HG03439 (cell line): ENCODE measurements around the gene INTS11.
A peak's percentile ranks its signal among the peaks of the same experiment; 100 is the strongest.

Experiments used
- ATAC-seq: cut with Tn5 transposase; IDR thresholded peaks from one replicate; pipeline ENCODE4 v1.9.1; 2021; ENCODE audit warnings: mild to moderate bottlenecking, moderate library complexity; ENCODE audit not compliant: unreplicated experiment

The INTS11 gene

DNA sequence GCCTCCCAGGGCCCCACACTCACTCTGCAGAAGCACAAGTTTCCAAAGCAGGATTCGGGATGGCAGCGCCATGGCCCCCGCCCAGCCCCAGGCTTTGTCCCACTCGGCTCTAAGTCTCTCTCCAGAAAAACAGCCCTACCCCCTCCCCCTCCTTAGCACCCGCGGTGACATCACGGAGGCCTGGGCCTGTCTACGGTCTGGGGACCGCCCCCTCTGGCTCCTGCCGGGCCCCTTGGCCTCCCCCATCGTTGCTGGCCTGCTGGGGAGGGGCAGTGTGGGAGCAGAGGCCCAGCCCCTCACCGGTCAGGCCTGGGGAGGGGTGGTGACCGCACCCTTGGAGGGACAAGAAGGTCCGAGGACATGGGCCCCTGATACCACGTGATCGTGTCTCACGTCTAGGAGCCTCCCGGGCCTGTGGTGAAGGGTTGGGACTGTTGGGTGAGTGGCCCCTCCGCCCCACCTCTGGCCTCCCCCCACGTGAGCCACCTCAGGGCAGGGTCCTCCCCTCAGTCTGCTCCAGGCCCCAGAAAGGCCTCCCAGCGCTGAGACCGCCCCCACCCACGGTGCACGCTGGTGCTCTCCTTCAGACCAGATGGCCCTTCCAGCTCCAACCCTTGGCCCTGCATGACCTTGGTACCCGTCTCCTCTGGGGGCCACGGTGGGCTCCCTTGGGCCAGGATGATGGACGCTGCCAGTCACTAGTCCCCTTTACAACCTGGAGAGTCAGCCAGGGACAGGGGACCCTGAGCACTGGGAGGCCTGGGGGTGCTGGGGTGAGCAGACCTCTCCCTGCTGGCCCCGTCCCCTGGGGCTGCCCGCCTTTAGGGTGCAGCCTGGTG is 34.2 kb upstream of the INTS11 start, which contains the start of gene MXRA8:
Gene MXRA8, minus strand, starts transcription at position 123 of the 839 bp plus-strand sequence. Its CDS starts 51 bp downstream, at position 72.
- ATAC-seq, result no peak

- no peak for ATAC-seq
These were observed 33.5 kb upstream of the INTS11 start for GRCh38 chr1:1357871-1358432.

DNA sequence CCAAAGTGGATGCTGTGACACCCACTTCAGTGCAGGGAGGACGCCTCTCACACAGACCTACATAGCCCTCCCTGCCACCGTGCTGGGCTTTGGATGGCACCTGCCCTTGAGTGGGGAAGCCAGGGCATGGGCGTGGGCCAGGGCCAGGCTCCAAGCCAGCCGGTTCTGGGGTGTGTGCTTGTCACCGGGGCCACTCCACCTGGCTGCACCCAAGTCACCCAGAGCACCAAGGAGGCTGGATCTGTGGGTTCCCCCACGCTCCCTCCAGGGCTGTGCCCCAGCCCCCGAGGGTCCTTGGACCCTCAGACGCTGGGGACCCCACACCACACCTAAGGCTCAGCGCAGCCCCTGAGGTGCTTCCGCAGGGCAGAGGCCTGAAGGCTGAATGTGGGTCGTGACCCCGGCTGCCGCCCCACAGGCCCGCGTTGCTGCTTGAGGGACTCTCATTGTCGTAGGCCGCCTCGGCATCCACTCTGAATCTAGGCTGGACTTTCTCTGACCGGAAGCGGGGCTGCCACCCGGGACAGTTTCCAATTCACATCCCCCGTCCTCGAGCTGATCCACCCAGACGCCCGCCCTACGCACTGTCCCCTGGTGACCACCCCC is 32.4 kb upstream of the INTS11 start:
- ATAC-seq, result no peak

- no peak for ATAC-seq
These were observed 31.8 kb upstream of the INTS11 start for GRCh38 chr1:1356166-1356795.

DNA sequence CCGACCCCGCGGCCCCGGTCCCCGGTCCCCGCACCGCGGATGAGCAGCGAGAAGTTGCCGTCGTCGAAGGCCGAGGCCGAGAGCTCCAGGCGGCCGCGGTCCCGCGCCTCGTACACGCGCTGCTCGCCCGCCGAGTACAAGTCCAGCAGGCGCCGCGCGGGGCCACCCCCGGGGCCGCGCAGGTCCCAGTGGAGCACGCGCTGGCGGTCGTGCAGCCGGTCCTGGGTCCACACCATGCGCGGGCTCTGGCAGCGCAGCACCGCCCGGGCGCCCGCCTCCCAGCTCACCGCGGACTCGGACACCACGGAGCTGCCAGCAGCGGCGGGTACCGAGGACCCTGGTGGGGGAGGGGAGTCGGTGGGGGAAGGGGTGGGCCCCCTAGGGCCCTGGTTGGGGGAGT is 31.0 kb upstream of the INTS11 start:
- ATAC-seq, result no peak

GRCh38 chr1:1354271-1355247 is 30.1 kb upstream of the INTS11 start:
- no peak for ATAC-seq

DNA sequence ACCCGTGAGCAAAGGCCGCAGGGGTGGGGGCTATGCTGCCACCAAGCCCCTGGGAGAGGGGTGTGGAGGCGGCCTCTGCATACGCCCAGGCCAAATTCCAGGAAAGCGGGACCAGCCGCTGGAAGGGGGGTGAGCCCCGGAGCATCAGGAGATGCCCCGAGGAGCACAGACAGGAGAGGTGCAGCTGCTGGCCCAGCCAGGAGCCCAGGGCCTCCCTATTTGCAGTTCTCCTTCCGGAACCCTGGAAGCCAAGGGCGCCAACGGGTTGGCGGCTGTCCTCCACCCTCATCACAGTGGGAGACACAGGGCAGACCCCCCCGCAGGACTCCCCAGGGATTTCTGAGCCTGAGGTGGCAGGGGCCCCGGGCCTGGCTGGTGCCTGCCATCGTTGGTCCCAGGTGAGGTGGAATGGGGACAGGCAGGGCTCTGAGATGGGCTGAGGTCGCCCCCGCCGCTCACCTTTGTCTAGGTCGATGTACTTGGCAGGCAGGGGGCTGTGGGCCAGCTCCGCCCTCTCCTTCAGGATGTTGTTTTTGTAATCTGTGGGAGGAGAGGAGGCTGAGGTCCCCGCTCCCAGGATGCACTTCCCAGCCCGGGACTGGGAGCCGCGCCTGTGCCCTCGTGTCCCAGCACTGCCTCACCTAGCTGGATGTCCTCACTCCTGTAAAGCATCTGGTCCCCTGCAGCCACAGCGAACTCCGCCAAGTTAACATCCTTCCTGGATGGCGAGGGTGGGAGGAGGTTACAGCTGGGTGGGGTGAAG is 29.1 kb upstream of the INTS11 start:
- ATAC-seq, result no peak

DNA sequence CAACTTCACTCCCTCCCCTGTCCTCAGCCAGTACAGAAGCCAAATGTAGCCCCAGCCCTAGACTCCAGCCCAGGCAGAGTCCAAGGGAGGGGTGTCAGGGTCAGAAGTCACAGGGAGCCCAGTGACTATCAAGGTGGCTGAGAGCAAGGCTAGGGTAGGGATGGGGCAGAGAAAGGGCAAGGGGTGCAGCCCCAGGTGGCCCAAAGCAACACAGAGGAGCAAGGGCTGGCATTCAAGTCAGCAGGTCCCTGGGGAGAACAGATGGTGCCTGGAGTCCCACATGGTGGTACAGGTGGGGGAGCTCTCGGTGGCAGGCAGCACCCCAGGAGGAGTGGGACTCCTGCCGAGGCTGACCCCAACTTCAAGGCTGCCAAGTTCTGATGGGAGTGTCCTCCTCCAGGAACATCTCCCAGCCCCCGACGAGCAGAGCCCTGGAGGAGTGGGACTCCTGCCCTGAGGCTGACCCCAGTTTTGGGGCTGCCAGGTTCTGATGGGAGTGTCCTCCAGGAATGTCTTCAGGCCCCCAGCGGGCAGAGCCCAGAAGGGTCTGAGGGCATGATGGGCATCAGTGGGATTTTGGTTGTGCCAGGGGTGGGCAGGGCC is 28.4 kb upstream of the INTS11 start:
- no peak for ATAC-seq

GRCh38 chr1:1351511-1352427 is 27.3 kb upstream of the INTS11 start:
- no peak for ATAC-seq

- peak; percentile 53 for ATAC-seq
These were observed 25.0 kb upstream of the INTS11 start, which contains the start of gene DVL1 for GRCh38 chr1:1349256-1350012. Gene DVL1 (minus strand): TSS chr1:1349418. CDS start chr1:1349065, 353 bp downstream.

GRCh38 chr1:1348420-1349255 is 24.2 kb upstream of the INTS11 start:
- peak; percentile 24 for ATAC-seq

DNA sequence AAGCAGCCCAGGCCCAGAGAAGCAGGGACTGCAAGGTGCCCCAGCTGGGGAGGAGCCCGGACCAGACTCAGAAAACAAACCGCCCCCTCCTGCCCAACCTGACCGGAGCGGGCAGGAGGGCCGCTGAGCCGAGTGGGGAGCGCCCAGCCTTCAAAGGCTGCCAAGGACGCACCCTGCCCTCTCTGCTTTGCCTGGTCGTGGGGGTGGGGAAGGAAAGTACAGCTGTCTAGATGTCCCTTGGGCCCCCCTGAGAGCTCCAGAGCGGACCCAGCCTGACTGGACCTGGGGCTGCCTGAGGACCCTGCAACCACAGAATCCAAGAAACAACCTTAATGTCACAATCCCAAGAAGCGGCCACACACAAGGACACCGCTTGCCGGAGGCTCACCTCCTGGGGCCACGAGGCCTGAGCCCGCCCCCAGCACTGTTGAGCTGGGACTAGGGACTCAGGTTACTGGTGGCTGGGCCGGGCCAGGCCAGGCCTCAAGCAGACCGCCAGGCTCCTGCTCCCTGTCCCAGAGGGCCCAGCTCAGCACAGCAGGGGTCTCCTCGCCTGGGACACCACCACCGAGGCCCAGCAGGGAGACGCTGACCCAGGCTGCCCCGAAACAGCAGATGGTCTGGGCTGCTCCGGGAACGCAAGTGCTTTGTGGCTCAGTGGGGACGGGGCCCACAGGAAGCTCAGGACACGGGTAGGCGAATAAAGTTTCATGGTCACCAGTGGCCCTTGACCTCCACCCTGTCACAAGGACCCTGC is 23.4 kb upstream of the INTS11 start:
- ATAC-seq, result no peak

DNA sequence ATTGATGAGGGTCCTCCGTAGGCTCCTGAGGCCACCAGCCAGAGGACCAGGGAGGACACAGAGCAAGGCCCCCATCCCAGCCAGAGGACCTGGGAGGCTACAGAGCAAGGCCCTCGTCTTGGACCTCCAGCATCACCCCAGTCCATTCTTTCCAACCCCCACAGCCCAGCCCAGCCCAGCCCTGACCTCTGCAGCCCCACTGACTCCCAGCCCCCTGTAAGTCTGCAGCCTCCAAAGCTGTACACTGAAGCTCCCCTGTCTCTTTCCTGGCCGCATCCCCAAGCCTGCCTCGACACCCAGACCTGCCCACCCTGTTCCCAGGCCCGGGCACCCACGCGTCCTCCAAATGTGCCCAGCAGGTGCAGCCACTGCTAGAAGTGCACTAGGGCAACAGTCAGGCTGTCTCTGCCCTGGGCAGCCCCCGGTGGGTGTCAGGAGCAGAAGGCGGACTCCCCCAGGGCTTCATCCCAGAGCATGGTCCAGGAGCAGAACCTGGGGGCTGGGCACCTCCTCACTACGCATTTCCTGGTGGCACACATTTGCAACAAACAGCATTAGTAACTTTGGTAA is 22.7 kb upstream of the INTS11 start:
- no peak for ATAC-seq

DNA sequence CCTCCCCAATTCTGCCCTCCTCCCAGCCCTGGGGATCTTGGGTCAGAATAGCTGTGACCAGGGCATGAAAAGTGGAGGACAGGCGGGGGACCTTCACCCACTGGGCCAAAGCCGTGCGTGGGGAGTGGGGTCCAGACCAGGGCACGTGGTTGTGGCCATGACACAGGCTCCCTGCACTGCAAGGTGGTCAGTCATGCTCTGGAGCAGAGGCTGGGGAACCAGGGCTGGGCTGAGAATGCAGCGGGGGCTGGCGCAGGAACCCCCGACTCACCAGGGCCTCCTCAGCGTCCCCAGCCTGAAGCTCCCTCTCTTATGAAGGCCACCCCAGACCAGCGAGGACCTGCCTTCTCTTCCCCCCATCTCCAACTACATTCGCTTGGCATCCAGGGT is 22.0 kb upstream of the INTS11 start:
- no peak for ATAC-seq

- ATAC-seq, result no peak
These were observed 21.5 kb upstream of the INTS11 start for GRCh38 chr1:1345860-1346500.
